Measurements from ENCODE around the gene ANKDD1A. TPM values are rescaled to one million over a fixed set of nuclear protein-coding genes. Genes with fewer than 3 reads are reported as not detected.

ANKDD1A gene
- total and polyA plus RNA-seq, 2 experiments from 2014 or later = 3.6 to 6.1 TPM

- no peak overlapping the region for H2AFZ ChIP-seq
- 86% methylated on average over 4 of the region's 4 CpGs for WGBS (ENCODE audit: low lambda C conversion rate, missing lambda C conversion rate)
- H3K27me3 ChIP-seq = no peaks in the 10 kb centered on the region
- DNase-seq (ENCODE audit: low spot score) = no peak
- H3K4me2 ChIP-seq = no peak overlapping the region
- H3K27ac ChIP-seq = no peak overlapping the region
- no peaks in the 10 kb centered on the region for H3K9me3 ChIP-seq (ENCODE audit: low read depth)
- H3K4me3 ChIP-seq = no peak overlapping the region
- TF ChIP-seq CTCF (IDR thresholded peaks at IDR 0.05; ENCODE audit: poor library complexity) (no peak), EZH2 (IDR thresholded peaks at IDR 0.05; ENCODE audit: borderline replicate concordance) (no peak), EZH2phosphoT487 (IDR thresholded peaks at IDR 0.05; ENCODE audit: low read depth, severe bottlenecking, unreplicated experiment) (no peak)
- no peaks in the 10 kb centered on the region for H3K79me2 ChIP-seq
- H3K4me1 ChIP-seq (ENCODE audit: insufficient read depth) = no peaks in the 10 kb centered on the region
- H3K9me2 ChIP-seq (replicated peaks; ENCODE audit: insufficient read depth) = no peaks in the 10 kb centered on the region
- H3K36me3 ChIP-seq (replicated peaks; ENCODE audit: insufficient read depth, low read depth) = no peaks in the 10 kb centered on the region
- no peaks in the 10 kb centered on the region for H4K20me1 ChIP-seq (ENCODE audit: insufficient read depth, poor library complexity, severe bottlenecking)
These were observed 8.3 kb upstream of the ANKDD1A start for GRCh38 chr15:64903326-64903950.

- Histone ChIP-seq H3K4me1 (ENCODE audit: insufficient read depth) (no peaks in the 10 kb centered on the region), H3K4me2 (peak overlapping the region; percentile 79), H3K27ac (no peak overlapping the region), H3K9me3 (ENCODE audit: low read depth) (no peaks in the 10 kb centered on the region), H3K79me2 (no peaks in the 10 kb centered on the region), H3K4me3 (no peak overlapping the region), H3K9me2 (replicated peaks; ENCODE audit: insufficient read depth) (no peaks in the 10 kb centered on the region), H4K20me1 (ENCODE audit: insufficient read depth, poor library complexity, severe bottlenecking) (no peaks in the 10 kb centered on the region), H3K36me3 (replicated peaks; ENCODE audit: insufficient read depth, low read depth) (no peaks in the 10 kb centered on the region), H2AFZ (no peak overlapping the region), H3K27me3 (no peaks in the 10 kb centered on the region)
- WGBS (ENCODE audit: low lambda C conversion rate, missing lambda C conversion rate) = 92% methylated on average over 4 of the region's 4 CpGs
- no peak for DNase-seq (ENCODE audit: low spot score)
- TF ChIP-seq EZH2 (IDR thresholded peaks at IDR 0.05; ENCODE audit: borderline replicate concordance) (no peak), EZH2phosphoT487 (IDR thresholded peaks at IDR 0.05; ENCODE audit: low read depth, severe bottlenecking, unreplicated experiment) (no peak), CTCF (IDR thresholded peaks at IDR 0.05; ENCODE audit: poor library complexity) (no peak)
These were observed 7.5 kb upstream of the ANKDD1A start for GRCh38 chr15:64904189-64904588.

- no peaks in the 10 kb centered on the region for H3K36me3 ChIP-seq (replicated peaks; ENCODE audit: insufficient read depth, low read depth)
- no peaks in the 10 kb centered on the region for H4K20me1 ChIP-seq (ENCODE audit: insufficient read depth, poor library complexity, severe bottlenecking)
- no peaks in the 10 kb centered on the region for H3K4me1 ChIP-seq (ENCODE audit: insufficient read depth)
- WGBS (ENCODE audit: low lambda C conversion rate, missing lambda C conversion rate) = 12% methylated on average over 29 of the region's 30 CpGs
- peak overlapping the region; percentile 79 for H3K4me2 ChIP-seq
- H3K9me3 ChIP-seq (ENCODE audit: low read depth) = no peaks in the 10 kb centered on the region
- H3K27me3 ChIP-seq = no peaks in the 10 kb centered on the region
- no peaks in the 10 kb centered on the region for H3K79me2 ChIP-seq
- H3K27ac ChIP-seq = peak overlapping the region; percentile 47
- H3K9me2 ChIP-seq (replicated peaks; ENCODE audit: insufficient read depth) = no peaks in the 10 kb centered on the region
- DNase-seq (ENCODE audit: low spot score) = peak; percentile 86
- no peak overlapping the region for H3K4me3 ChIP-seq
- peak overlapping the region; percentile 71 for H2AFZ ChIP-seq
- TF ChIP-seq CTCF (IDR thresholded peaks at IDR 0.05; ENCODE audit: poor library complexity) = peak; percentile 84
- TF ChIP-seq EZH2 (IDR thresholded peaks at IDR 0.05; ENCODE audit: borderline replicate concordance) = no peak
- no peak for TF ChIP-seq EZH2phosphoT487 (IDR thresholded peaks at IDR 0.05; ENCODE audit: low read depth, severe bottlenecking, unreplicated experiment)
These were observed 6.4 kb upstream of the ANKDD1A start for GRCh38 chr15:64905119-64905831.

Data from hepatocyte (in vitro differentiated cells).